ENCODE data around the gene SGTA. TPM values are rescaled to one million over a fixed set of nuclear protein-coding genes. Genes with fewer than 3 reads are reported as not detected.

SGTA gene
- total and polyA plus RNA-seq, 3 donors from 2014 or later: 93.9 to 100 (median 99.6) TPM

- no peaks in the 10 kb centered on the region for H3K36me3 ChIP-seq (ENCODE audit: low read depth, missing control alignments)
- WGBS, 2 donors: 96 to 98% methylated on average over 23 to 29 of the region's 29 CpGs
- intact Hi-C loops (cut with DNase I; ENCODE audit: low total_unique reads): no loop called here
- H3K27ac ChIP-seq: no peak overlapping the region
- no peaks in the 10 kb centered on the region for H3K9me3 ChIP-seq
- no peaks in the 10 kb centered on the region for H3K27me3 ChIP-seq
- H3K4me1 ChIP-seq: no peaks in the 10 kb centered on the region
- H3K4me3 ChIP-seq: no peak overlapping the region
- no peak for DNase-seq
- TF ChIP-seq CTCF (IDR thresholded peaks at IDR 0.05) (no peak), POLR2A (IDR thresholded peaks at IDR 0.05) (no peak)
Measured at GRCh38 chr19:2803486-2804155, 20.5 kb upstream of the SGTA start.

GRCh38 chr19:2802826-2803225 is 19.8 kb upstream of the SGTA start:
- Histone ChIP-seq H3K4me1 (peaks cover 6% of the 10 kb centered on the region), H3K27me3 (no peaks in the 10 kb centered on the region), H3K4me3 (no peak overlapping the region), H3K27ac (no peak overlapping the region), H3K9me3 (no peaks in the 10 kb centered on the region), H3K36me3 (ENCODE audit: low read depth, missing control alignments) (no peaks in the 10 kb centered on the region)
- intact Hi-C loops (cut with DNase I; ENCODE audit: low total_unique reads): no loop called here
- whole genome bisulfite sequencing, 2 donors: 93 to 98% methylated on average over 15 to 17 of the region's 17 CpGs
- no peak for DNase-seq
- TF ChIP-seq CTCF (IDR thresholded peaks at IDR 0.05): no peak
- TF ChIP-seq POLR2A (IDR thresholded peaks at IDR 0.05): no peak

GRCh38 chr19:2800506-2800905 is 17.4 kb upstream of the SGTA start:
- WGBS, 2 donors: 93 to 96% methylated on average over 18 to 22 of the region's 22 CpGs
- DNase-seq: no peak
- TF ChIP-seq CTCF (IDR thresholded peaks at IDR 0.05): no peak
- no peak for TF ChIP-seq POLR2A (IDR thresholded peaks at IDR 0.05)
- intact Hi-C loops (cut with DNase I; ENCODE audit: low total_unique reads): no loop called here
- H3K4me3 ChIP-seq: no peak overlapping the region
- H3K4me1 ChIP-seq: peaks cover 6% of the 10 kb centered on the region
- no peaks in the 10 kb centered on the region for H3K36me3 ChIP-seq (ENCODE audit: low read depth, missing control alignments)
- H3K27me3 ChIP-seq: no peaks in the 10 kb centered on the region
- no peak overlapping the region for H3K27ac ChIP-seq
- no peaks in the 10 kb centered on the region for H3K9me3 ChIP-seq

- Histone ChIP-seq H3K27me3 (no peaks in the 10 kb centered on the region), H3K9me3 (no peaks in the 10 kb centered on the region), H3K36me3 (ENCODE audit: low read depth, missing control alignments) (no peaks in the 10 kb centered on the region), H3K27ac (peak overlapping the region in 1 of 2 donors; percentile 24), H3K4me1 (peaks cover 6% of the 10 kb centered on the region), H3K4me3 (no peak overlapping the region)
- WGBS, 2 donors: 95 to 96% methylated on average over 31 to 41 of the region's 41 CpGs
- intact Hi-C loops (cut with DNase I; ENCODE audit: low total_unique reads): no loop called here
- no peak for DNase-seq
- TF ChIP-seq CTCF (IDR thresholded peaks at IDR 0.05): no peak
- no peak for TF ChIP-seq POLR2A (IDR thresholded peaks at IDR 0.05)
Measured at GRCh38 chr19:2799273-2800020, 16.4 kb upstream of the SGTA start.
